GM12875 (cell line): ENCODE results near the gene MSX2.

Source experiments
- H3K4me3 ChIP-seq: one replicate; pipeline ENCODE4 v1.5.1; 2011; ENCODE audit warnings: low read depth, low read length, control low read depth
- TF ChIP-seq, protein P1 (sequence below): IDR thresholded peaks from 2 replicates; pipeline ENCODE4 v1.5.1; 2011; ENCODE audit warnings: low read depth, mild to moderate bottlenecking, control low read depth, inconsistent platforms, low read length, moderate library complexity, borderline replicate concordance; ENCODE audit not compliant: insufficient read depth

The MSX2 gene

DNA sequence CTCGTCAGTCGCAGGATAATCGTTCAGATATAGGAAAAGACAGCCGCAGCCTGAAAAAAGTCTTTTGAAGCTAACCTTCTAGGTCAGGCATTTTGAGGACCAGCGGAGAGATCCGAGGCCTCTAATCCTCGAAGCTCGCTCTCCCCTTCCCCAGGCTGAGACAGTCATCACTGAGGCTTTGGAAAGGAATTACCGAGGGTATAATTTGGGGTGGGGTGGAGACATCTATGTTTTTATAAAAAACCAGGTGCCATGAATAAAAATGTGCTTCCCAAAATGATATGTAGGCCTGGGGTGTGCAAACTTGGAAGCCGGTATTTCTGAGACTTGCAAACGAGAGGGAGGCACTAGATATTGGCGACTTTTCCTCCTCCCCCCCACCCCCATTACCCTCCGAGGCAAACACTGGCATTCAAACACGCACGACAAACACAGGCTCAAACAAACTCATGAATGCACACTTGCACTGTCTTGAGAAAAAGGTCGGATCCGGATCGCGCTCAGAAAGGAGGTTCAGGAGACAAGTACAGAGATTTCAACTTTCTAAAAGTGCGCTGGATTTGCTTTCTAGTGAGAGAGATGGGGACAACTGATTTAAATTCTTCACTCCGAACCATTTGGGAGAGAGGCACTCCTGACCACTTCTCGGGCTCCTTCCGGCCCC, 935 bp upstream of the MSX2 start:
- H3K4me3 ChIP-seq, result no peak overlapping the region
- TF ChIP-seq, protein P1, sequence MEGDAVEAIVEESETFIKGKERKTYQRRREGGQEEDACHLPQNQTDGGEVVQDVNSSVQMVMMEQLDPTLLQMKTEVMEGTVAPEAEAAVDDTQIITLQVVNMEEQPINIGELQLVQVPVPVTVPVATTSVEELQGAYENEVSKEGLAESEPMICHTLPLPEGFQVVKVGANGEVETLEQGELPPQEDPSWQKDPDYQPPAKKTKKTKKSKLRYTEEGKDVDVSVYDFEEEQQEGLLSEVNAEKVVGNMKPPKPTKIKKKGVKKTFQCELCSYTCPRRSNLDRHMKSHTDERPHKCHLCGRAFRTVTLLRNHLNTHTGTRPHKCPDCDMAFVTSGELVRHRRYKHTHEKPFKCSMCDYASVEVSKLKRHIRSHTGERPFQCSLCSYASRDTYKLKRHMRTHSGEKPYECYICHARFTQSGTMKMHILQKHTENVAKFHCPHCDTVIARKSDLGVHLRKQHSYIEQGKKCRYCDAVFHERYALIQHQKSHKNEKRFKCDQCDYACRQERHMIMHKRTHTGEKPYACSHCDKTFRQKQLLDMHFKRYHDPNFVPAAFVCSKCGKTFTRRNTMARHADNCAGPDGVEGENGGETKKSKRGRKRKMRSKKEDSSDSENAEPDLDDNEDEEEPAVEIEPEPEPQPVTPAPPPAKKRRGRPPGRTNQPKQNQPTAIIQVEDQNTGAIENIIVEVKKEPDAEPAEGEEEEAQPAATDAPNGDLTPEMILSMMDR, result no peak

DNA sequence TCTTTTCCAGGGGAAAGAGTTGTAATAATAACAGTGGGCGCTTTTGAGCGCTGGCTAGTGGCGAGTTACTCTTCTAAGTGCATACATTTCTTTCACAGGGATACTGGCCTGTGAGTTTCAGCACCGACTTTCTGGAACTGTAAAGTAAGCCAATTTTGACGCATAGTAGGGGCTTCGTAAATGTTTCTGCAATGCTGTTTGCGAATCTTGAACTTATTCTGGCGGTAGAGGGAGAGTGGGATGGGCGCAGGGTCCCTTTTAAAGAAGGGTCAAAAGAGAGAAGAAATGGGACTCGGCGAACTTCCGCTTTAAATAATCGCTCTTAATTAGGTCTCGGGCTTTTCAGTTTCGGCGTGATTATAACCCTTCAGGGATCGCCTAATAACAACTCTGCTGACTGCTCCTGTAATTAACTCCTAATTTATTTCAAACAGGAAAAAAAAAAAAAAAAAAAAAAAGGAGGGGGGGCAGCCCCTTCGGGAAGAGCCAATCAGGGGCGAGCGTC, 351 bp upstream of the MSX2 start:
- TF ChIP-seq, protein P1, result no peak
- no peak overlapping the region for H3K4me3 ChIP-seq

DNA sequence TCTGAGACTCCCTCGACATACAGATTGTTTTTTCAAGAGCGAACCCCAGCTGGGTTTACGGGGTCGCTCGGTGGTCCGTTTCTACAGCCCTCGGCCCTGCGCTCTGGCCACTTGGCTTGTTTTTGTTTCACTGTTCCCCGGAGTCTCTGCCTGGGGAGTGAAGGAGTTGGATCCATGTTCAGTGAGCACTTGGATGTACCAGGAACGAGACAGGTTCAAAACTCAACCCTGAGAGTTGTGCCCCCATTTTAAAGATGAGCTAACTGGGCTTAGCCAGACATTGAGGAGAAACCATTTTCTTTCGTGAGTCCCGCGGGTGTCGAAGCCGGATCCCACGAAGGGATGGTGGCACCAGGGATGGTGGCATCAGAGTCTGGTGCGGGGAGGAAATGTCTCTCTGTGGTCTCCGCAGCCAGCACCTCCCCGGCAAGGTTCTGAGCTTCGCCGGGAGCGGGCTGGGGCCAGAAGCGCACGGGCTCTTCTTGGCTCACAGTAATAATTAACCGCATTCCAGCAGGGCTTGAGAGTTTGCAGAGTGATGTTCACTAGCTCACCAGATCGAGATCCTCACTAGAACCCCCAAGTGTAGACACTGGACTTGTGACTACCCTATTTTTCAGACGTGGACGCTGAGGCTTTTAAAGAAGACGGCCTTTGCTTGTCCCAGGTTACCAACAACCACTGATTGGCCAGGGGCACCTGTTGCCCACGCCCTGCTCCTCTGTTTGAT, 1.0 kb downstream of the MSX2 start:
- TF ChIP-seq, protein P1, result no peak
- H3K4me3 ChIP-seq, result no peak overlapping the region

DNA sequence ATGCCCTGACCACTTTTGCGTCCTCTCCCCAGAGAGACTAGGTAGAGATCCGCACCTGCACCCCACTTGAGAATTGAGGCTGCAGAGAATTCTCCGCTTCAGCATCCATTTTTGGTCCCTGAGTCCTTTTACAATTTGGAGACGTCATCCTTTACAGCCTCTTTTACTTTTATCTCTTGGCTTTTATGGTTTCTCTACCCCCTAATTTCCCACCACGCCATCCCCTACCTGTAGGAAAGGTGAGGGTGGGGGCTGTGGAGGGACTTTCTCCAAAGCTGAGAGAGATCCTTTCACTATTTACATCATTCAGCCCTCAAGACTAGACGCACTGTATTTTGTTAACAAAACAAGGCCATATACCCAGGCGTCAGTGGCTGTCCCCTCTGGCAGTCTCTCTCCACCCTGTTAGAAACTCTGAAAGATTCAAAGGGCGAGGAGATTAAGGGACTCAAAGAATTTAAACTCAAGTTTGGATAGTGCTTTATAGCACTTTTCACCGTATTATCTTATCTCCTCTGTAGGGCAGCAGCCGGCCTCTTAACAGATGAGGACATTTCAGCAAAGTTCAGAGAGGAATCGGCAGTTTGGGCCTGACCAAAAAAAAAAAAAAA, 1.7 kb downstream of the MSX2 start:
- TF ChIP-seq, protein P1, result no peak
- no peak overlapping the region for H3K4me3 ChIP-seq

DNA sequence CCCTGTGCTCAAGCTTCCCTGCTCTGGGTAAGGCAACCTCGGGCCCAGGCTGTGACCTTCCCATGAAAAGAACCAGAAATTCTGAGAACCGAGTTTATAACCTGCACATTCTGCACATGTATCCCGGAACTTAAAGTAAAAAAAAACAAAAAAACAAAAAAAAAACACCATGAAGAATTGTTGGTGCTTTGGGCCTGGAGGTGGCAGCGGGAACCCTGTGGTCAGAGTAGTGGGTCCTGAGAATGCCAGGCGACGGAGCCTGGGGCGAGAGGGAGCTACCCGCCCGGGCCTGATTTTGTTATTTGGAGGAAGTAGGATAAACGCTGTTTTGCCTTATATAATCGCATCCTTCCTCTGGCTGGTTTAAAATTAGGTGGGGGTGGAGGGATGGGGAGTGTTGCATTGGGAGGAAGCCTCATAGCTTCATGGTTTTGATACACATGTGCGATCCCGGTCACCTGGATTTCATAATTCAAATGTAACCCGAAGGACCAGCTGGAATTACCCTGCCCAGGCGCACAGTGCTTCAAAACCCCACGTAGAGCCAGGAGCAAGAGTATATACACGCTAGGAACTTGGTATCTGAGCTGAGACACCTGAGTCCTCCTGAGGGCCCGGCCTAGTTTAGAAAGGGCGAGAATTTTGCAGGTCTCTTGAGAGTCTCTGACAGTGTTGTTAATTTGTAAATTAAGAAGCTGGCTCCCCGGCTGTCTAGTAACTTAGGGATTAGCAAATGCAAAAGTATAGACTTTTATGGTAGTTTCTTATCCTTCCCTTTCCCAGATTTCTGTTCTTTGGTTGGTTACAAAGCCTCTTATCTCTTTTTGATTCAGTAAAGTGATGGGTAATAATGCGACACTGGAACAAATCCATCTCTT, 2.8 kb downstream of the MSX2 start:
- no peak overlapping the region for H3K4me3 ChIP-seq

More for the DNA sequence above, 2.8 kb downstream of the MSX2 start:
- TF ChIP-seq, protein P1, result no peak
